GM10266 (cell line): ENCODE results near the gene COMMD4.
"Not testable (repeated sequence)": the region's sequence is repeated elsewhere in the genome, so short reads cannot be mapped to it uniquely, and the experiment has no call there.

Experiments used
- DNase-seq: peaks from one replicate; pipeline ENCODE4 v3.0.0; 2012; ENCODE audit errors: extremely low spot score
- TF ChIP-seq, protein P1 (sequence below): IDR thresholded peaks from 2 replicates; pipeline ENCODE4 v1.5.1; 2012; ENCODE audit warnings: mild to moderate bottlenecking, low read depth; ENCODE audit not compliant: control insufficient read depth, insufficient read depth; ENCODE audit errors: missing control alignments

COMMD4 gene

DNA sequence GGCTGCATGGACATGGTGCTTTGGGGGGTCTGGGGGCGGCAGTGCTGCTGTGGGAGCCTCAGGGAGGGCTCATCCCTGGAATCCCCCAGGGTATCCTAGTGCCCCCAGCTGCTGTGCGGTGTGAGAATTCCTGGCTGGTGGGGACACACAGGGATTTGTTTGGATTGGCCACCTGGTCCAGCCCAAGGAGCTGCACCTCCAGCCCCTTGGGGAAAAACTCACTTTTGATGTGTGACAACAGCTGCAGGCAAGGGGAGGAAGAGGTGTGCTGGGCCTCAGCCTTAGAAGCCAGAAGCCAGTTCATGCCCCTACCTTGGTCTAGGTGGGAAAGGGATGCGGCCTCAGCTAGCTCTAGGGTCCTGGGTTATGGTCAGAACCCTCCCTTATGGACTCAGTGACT, 8.4 kb upstream of the COMMD4 start:
- TF ChIP-seq, protein P1, sequence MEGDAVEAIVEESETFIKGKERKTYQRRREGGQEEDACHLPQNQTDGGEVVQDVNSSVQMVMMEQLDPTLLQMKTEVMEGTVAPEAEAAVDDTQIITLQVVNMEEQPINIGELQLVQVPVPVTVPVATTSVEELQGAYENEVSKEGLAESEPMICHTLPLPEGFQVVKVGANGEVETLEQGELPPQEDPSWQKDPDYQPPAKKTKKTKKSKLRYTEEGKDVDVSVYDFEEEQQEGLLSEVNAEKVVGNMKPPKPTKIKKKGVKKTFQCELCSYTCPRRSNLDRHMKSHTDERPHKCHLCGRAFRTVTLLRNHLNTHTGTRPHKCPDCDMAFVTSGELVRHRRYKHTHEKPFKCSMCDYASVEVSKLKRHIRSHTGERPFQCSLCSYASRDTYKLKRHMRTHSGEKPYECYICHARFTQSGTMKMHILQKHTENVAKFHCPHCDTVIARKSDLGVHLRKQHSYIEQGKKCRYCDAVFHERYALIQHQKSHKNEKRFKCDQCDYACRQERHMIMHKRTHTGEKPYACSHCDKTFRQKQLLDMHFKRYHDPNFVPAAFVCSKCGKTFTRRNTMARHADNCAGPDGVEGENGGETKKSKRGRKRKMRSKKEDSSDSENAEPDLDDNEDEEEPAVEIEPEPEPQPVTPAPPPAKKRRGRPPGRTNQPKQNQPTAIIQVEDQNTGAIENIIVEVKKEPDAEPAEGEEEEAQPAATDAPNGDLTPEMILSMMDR, result no peak
- no peak for DNase-seq

DNA sequence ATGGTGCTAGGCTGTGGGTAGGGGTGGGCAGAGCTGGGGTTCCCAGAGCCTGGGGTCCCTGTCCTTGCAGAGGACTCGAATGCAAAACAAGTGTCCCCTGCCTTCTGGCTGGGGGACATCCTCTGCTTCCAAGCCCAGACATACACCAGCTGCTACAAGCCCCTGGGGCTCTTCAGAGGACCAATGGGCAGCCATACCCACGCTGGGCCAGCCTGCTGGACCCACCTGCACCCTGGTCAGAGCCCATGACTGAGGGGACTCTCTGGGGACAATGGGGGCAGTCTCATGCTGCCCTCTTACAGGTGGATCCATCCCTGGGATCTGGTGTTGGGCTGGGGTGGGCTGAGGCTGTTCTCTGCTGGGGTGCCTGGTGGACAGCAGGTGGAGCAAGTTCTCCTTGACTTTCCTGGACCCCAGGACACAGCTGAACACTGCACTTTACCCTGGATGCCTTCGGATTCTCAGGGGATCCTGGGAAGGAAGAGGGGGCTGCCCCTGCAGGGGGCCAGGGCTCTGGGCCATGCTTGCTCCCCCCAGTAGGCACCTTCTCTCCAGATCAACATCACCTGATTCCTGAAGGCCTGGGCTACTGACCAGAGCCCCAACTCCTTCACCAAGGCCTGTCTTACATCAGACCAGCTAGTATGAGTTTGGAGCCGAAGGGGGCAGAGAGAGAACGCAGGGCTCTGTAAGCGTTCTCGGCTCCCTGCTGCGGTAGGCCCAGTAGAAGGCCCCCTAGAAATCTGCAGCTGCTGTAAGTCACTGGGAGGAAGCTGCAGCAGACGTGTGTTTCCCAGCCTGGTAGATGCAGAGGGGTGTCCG, 7.2 kb upstream of the COMMD4 start:
- TF ChIP-seq, protein P1, result no peak
- DNase-seq, result no peak

DNA sequence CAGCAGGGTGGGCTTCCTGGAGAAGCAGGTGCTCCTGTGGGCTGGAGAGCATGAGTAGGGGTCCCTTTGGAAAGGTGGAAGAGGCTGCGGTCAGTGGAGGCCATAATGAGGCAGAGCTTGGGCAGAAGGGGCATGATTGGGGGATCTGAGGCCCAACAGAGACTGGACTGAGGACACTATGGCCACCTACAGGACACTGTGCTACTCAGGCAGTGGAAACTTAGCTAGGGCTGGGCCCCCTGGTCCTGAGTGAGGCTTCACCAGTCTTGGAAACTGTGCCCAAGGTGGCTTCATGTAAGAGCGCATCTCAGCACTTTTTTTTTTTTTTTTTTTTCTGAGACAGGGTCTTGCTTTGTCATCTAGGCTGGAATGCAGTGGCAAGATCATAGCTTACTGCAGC, 6.3 kb upstream of the COMMD4 start:
- TF ChIP-seq, protein P1, result no peak
- DNase-seq, result no peak

DNA sequence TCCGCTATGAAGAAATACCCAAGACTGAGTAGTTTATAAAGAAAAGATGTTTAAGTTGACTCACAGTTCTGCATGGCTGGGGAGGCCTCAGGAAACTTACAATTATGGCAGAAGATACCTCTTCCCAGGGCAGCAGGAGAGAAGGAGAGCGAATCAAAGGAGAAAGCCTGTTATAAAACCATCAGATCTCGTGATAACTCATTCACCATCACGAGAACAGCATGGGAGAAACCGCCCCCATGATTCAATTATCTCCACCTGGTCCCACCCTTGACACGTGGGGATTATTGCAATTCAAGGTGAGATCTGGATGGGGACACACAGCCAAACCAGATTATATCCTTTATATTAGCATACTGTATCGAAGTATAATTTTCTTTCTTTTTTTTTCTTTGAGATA, 3.8 kb upstream of the COMMD4 start:
- not testable (repeated sequence) for DNase-seq

DNA sequence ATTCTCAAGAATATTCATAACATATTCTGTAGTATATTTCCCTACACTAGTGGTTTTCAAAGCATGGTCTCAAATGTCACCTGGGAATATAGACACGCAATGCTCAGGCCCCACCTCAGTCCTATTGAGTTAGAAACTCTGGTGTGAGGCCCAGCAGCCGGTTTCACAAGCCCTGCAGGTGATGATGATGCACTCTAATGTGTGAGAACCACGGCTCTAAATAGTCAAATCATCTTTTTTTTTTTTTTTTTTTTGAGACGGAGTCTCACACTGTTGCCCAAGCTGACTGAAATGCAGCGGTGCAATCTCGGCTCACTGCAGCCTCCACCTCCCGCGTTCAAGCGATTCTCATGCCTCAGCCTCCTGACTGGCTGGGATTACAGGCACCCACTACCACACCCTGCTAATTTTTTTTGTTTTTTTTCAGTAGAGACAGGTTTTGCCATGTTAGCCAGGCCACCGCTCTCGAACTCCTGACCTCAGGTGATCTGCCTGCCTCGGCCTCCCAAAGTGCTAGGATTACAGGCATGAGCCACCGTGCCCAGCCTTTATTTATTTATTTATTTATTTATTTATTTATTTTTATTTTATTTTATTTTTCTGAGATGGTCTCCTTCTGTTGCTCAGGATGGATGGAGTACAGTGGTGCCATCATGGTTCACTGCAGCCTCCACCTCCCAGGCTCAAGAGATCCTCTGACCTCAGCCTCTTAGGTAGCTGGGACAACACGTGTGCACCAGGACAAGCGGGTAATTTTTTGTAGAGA, 2.0 kb upstream of the COMMD4 start:
- DNase-seq, result not testable (repeated sequence)

DNA sequence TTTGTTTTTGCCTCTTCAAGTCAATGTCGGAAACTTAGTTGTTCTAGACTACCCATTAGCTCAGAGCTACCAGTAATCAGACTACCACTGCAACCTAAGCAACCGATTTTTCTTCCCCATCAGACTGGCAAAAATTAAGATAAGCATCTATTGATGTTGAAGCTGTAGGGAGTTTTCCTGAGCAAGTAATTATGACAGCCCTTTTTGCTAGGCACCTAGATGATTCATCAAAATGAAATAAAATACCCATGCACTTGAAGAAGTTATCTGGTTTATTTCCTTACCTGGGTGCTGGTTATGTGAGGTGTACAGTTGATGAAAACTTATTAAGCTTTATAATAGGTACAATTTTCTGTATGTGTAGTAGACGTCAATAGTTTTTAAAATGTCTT, 554 bp upstream of the COMMD4 start:
- no peak for DNase-seq
- TF ChIP-seq, protein P1, result no peak

DNA sequence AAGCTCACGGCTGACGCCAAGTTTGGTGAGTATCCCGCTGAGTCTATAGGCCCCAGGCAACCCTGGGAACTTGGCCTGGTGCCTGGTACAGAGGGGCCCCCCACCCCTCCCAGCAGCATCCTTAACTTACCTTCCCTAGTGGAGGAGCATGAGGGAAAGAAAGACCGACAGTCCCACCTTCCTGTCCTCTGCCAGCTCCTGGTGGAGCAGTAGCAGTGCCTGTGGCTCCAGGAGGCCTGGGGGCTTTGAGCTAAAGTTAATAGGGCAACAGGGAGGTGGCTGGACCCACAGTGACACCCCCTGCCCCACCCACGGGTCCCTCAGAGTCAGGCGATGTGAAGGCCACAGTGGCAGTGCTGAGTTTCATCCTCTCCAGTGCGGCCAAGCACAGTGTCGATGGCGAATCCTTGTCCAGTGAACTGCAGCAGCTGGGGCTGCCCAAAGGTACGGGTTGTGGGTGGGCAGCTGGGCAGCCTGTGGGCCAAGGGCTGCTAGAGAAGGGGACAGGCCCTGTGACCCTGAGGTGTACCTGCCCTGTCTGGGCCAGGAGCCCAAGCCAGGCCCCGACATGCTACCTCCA, 2.9 kb downstream of the COMMD4 start:
- TF ChIP-seq, protein P1, result no peak
- no peak for DNase-seq
